Muscle of back (tissue), 11 donors: ENCODE data around the gene MYORG. TPM values are rescaled to one million over a fixed set of nuclear protein-coding genes. Genes with fewer than 3 reads are reported as not detected.
"Not testable (repeated sequence)": the region's sequence is repeated elsewhere in the genome, so short reads cannot be mapped to it uniquely, and the experiment has no call there.

ENCODE experiments used
- DNase-seq, 3 donors: peaks; one replicate each; pipeline versions ENCODE4 v3.0.0 to v3.0.0-alpha.2; 2013
- polyA plus RNA-seq, 10 donors: library from polyadenylated mRNA; unstranded; fragments of 120-200 nt; gene quantifications; one replicate each; pipeline ENCODE4 v1.2.1, GENCODE V29; 2013; ENCODE audit not compliant: insufficient read length in 10 of 10

The MYORG gene
- polyA plus RNA-seq, 10 donors = 11.3 to 18.9 (median 16.8) TPM

DNA sequence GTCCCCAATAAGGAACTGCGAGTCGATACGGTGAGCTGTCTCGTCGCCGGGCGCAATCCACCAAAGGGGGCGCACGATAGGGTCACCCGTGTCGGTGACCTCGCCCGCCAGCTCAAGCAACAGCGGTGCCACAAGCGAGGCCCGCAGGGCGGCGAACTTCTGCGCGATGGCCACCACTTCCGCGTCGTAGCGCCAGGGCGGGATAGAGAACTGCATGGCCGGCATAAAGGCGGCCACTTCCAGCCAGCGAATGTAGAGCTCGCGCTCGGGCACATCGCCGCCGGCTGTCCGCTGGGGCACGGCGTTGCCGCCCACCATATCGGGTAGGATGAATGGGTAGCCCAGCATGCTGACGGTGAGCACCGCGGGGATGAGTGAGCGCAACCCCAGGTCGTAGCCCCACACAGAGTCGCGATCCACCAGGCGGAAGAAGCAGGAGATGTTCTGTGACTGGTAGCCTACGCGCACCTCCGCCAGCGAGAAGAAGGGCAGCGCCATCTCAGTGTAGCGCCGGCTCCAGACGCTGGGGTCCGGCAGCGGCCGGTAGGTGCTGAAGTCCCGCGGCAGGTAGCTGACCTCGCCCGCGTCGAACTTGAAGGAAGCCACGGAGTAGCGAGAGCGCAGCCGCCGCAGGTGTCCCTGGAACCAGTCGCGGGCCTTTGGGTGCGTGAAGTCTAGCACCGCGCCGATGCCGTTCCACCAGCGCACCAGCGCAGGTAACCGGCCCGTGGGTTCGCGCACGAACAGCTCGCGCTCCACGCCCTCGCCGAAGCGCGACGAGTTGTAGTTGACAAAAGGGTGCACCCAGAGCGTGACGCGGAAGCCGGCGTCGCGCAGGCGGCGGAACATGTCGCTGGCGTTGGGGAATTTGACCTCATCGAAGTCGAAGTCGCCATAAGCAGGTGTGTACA is 5.5 kb downstream of the MYORG start:
- peak in 1 of 3 donors; percentile 47 for DNase-seq

DNA sequence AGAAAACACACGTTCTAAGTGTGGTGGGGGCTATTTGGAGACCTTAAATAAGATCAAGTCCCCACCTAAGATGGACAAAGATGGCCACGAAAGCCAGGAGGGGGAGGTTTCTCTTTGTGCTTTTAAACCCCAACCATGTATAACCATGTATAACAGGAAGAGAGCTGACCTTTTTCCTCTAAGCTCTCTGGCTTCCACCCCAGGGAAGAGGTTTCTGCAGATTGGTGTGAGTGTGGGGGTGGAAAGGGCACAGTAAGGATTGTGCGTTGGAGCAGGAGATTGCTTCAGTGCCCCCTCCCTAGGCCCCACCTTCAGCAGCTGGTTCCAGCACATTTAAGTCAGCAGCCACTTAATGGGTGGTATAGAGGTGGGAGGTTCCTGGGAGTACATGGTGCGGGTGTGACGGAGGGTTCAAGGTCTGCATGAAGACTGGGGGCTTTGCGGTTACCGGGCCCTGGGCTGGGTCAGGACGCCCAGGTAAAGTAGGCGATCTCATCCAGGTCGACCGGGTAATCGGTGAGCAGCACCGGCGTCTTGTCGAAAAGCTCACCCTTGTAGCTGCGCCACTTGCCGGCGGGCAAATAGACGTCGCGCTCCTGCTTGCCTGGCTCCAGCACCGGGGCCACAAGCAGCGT is 6.2 kb downstream of the MYORG start:
- no peak for DNase-seq

DNA sequence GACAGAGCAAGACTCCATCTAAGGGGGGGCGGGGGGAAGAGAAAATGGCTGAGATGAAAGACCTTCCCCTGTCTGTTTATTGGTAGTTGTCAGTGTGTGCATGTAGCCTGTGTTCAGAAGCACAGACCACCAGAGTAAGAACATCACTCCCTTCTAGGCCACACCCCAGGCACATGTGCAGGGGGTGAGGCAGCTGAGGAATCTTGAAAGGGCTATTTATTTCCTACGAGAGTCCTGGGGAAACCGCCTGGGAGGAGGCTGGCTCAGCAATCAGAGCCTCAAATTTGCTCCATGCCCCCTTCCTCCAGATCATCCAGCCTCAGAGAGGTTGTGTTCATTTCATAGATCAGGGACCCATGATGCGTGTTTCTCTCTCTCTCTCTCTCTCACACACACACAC is 7.1 kb downstream of the MYORG start:
- peak in 1 of 3 donors; percentile 7 for DNase-seq

DNA sequence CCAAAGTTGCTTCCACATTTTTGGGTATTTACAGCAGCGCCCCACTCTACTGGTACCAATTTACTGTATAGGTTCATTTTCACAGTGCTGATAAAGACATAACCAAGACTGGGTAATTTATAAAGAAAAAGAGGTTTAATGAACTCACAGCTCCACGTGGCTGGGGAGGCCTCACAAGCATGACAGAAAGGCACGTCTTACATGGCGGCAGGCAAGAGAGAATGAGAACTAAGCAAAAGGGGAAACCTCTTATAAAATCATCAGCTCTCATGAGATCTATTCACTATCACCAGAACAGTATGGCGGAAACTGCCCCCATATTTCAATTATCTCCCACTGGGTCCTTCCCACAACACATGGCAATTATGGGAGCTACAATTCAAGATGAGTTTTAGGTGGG is 7.9 kb downstream of the MYORG start:
- DNase-seq = not testable (repeated sequence)

- DNase-seq = not testable (repeated sequence)
These were observed 8.8 kb downstream of the MYORG start for GRCh38 chr9:34367751-34368410.

- no peak for DNase-seq
These were observed 10.3 kb downstream of the MYORG start for GRCh38 chr9:34366365-34366764.

DNA sequence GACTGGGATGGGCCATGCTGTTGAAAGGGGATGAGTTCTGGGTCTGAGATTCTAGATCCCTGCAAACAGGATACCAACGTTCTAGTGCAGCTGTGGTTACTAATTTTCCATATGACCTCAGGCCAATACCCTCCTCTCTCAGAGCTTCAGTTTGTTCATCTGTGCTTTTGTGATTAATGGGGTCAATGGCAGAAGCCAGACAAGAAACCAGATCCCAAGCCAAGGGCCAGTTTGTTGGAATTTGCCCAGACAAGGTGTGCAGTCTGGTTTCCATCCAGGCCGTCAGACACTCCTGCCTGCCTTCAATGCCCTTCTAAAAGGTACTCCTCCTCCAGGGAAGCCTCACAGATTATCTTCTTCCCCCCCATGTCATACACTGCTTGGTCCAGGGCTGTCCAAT is 11.4 kb downstream of the MYORG start:
- no peak for DNase-seq

GRCh38 chr9:34363619-34364351 is 12.9 kb downstream of the MYORG start:
- DNase-seq = peak in 2 of 3 donors; percentile 67 to 91

DNA sequence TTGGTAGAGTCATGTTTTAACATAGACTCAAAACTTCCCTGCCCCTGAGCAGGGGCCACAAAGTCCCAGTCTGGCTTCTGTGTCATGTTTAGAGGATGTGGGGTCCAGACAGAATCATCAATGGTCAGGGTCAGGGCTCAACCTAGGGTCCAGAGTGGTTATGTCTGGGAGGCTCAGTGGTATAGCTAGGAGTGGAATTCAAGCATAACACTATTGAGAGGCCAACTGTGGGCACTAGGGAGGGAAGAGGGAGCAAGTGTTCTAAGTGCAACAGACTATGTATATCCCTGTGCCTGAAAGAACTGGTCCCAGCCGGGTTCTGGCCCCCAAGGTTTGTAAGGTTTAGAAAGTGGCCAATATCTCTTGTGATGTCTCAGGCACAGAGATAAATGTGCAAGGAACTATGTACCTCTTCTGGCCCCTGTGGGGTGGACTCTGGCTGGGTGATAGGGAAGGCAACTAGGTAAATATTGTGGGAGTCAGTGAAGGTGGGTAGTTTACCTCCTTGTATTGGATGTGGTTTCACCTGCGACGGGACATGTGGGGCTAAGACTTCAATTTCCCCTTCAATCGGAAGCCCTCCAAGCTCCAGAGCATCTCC is 14.0 kb downstream of the MYORG start:
- DNase-seq = no peak

GRCh38 chr9:34352957-34353356 is 23.7 kb downstream of the MYORG start:
- DNase-seq = not testable (repeated sequence)

GRCh38 chr9:34352122-34352652 is 24.5 kb downstream of the MYORG start:
- not testable (repeated sequence) for DNase-seq

GRCh38 chr9:34349324-34349723 is 27.4 kb downstream of the MYORG start:
- DNase-seq = no peak

GRCh38 chr9:34347800-34348158 is 28.9 kb downstream of the MYORG start:
- no peak for DNase-seq

GRCh38 chr9:34346873-34347799 is 29.6 kb downstream of the MYORG start:
- DNase-seq = no peak

- no peak for DNase-seq
These were observed 33.1 kb downstream of the MYORG start for GRCh38 chr9:34343605-34344004.

- DNase-seq = peak in 2 of 3 donors; percentile 70 to 87
These were observed 33.6 kb downstream of the MYORG start for GRCh38 chr9:34343090-34343489.

GRCh38 chr9:34341659-34342295 is 34.9 kb downstream of the MYORG start:
- DNase-seq = no peak

GRCh38 chr9:34338665-34339385 is 37.9 kb downstream of the MYORG start:
- no peak for DNase-seq

DNA sequence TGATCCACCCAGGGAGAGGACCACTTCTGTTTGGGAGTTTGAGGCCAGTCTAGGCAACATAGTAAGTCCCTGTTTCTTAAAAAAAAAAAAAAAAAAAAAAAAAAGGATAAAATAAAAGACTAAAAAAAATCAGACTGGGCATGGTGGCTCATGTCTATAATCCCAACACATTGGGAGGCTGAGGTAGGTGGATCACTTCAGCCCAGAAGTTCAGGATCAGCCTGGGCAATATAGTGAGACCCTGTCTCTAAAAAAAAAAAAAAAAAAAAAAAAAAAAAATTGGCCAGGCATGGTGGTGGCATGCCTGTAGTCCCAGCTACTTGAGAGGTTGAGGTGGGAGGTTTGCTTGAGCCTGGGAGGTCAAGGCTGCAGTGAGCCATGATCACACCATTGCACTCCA is 38.6 kb downstream of the MYORG start:
- not testable (repeated sequence) for DNase-seq
